ENCODE data around the gene HUNK.

The HUNK gene

GRCh38 chr21:31967334-31967733 is 94.5 kb downstream of the HUNK start:
- DNase-seq, result peak; percentile 4

GRCh38 chr21:31972622-31973021 is 99.8 kb downstream of the HUNK start:
- DNase-seq, result no peak

DNA sequence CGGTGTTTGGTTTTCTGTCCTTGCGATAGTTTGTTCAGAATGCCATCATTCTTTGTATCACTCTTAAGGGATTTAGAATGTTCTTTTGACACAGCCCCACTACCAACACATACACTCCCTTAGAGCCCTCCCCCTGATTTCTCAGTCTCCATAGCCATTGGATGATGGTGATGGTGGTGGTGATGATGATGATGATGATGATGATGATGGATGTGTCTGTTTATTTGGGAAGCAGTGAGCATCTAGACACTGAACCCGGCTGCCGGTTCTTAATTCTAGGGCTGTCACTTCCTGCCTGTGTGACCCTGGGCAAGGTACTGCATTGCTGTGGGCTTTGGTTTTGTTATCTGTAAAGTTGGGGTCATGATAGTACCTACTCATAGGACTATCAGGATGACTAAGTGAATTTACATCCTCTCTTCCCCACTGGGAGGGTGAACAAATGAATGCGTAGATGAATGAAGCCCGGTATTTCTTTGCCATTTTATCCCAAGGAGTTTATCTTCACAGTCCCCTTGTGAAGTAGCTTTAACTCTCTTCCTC is 100.7 kb downstream of the HUNK start:
- DNase-seq, result no peak

DNA sequence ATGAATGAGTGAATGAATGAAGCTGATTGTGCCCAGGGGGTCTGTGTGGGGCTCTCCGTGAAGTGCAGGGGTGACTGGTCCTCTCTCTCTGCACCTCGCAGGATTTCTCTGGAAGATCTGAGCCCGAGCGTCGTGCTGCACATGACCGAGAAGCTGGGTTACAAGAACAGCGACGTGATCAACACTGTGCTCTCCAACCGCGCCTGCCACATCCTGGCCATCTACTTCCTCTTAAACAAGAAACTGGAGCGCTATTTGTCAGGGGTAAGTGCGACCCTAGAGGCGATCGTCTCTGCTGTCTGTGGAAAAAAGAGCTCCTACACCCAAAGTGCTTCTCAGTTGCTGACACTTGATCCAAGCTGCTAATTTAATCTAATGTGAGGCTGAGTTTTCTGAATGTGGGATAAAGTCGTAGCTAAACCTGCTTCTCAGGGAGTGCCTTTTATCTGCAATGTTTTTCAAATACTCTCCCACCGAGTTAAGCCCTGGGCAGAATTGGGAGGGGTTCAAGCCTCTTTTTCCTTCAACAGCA is 101.7 kb downstream of the HUNK start:
- DNase-seq, result no peak

DNA sequence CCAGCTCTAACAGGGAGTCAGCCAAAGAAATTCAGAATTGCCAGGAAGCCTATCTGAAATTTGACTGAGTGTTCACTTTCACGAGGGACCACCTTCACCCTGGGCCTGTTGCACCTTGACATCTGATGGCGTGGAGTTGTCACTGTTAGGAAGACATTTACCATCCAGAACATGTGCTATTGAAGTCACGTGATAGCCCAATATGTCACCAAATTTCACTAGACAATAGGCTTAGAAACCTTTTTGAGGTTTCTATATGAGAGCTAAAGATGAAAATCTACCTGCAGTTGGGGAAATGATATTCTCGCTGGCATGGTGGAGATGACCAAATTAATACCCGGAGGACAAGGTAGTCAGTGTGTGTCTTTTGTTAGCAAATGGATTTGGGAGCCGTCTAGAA is 102.7 kb downstream of the HUNK start:
- no peak for DNase-seq

GRCh38 chr21:31977816-31978215 is 105.0 kb downstream of the HUNK start:
- no peak for DNase-seq

- no peak for DNase-seq
Observed at GRCh38 chr21:31983120-31983519, 110.3 kb downstream of the HUNK start.

- DNase-seq, result no peak
Observed at GRCh38 chr21:31983554-31983953, 110.7 kb downstream of the HUNK start.

- no peak for DNase-seq
Observed at GRCh38 chr21:31985398-31985797, 112.6 kb downstream of the HUNK start.

DNA sequence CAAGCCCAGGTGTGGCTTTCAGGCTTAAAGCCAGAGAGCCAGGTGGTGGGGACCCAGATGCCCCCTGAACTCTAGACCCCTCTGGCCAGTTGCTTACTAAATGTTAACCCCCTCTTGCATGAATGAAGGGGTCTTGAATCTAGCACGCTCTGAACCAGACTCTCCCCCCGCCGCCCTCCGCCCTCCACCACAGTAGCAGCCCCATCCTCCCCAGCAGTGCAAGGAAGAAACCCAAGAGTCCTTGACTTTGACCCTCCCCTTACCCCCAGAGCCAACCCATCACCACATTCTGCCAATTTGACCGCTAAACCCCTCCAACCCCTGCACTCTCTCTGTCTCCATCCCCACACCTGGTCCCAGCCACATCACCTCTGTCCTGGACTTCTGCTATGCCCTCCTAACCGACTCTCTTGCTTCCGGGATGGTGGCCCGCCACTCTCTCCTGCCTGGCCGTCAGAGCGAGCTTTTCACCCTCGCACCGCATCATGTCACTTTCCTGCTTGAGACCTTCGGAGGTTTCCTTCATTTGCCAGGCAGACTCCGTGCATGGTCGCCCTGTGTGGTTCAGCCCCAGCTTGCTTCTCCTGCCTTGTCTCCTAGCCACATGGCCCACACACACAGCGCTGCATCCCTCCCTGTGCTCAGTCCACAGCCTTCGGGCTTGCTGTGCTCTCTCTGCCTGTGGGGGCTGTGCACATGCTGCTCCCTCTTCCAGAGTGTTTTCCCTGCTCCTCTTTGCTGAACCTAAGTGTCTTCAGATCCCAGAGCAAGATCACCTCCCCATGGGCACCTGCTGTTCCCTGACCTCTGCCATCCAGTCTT is 113.4 kb downstream of the HUNK start:
- DNase-seq, result no peak

DNA sequence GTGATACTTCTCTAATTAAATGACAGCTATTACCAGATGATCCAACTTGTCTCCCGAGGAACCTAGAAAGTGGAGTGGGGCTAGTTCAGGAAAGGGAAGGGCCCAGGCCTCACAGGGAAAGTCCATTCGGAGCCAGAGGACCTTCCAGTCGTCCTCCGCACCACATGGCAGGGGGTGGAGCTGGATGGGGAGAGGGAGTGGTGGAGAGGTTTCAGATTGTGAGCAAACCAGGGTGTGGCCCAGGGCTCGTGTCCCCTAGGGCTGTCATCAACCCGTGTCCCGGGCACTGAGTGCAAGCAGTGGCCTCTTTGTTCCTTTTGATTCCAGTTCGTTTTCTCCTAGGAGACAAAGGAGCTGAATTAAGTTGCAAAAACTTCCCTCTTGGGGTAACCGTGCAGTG is 114.9 kb downstream of the HUNK start:
- no peak for DNase-seq

DNA sequence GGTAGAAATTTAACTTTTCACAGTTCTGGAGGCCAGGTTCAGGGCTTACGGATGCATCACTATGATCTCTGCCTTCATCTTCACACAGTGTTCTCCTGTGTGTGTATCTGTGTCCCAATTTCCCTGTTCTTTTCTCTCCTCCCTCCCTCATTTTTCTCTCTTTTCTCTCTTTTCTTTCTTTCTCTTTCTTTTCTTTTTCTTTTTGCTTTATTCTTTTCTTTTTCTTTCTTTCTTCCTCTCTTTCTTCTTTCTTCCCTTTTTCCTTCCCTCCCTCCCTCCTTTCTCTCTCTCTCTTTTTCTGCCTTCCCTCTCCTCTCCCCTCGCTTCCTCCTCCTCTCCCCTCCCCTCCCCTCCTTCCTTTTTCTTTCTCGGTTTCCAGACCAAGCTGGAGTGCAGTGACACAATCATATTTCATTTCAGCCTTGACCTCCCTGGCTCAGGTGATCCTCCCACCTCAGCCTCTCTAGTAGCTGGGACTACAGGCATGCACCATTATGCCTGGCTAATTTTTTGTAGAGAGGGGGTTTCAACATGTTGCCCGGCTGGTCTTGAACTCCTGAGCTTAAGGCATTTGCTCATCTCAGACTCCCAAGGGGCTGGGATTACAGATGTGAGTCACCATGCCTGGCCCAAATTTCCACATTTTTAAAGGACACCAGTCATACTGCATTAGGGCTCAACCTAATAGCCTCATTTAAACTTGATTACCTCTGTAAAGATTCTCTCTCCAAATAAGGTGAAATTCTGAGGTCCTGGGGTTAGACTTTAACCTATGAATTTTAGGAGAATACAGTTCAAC is 115.9 kb downstream of the HUNK start:
- DNase-seq, result no peak

DNA sequence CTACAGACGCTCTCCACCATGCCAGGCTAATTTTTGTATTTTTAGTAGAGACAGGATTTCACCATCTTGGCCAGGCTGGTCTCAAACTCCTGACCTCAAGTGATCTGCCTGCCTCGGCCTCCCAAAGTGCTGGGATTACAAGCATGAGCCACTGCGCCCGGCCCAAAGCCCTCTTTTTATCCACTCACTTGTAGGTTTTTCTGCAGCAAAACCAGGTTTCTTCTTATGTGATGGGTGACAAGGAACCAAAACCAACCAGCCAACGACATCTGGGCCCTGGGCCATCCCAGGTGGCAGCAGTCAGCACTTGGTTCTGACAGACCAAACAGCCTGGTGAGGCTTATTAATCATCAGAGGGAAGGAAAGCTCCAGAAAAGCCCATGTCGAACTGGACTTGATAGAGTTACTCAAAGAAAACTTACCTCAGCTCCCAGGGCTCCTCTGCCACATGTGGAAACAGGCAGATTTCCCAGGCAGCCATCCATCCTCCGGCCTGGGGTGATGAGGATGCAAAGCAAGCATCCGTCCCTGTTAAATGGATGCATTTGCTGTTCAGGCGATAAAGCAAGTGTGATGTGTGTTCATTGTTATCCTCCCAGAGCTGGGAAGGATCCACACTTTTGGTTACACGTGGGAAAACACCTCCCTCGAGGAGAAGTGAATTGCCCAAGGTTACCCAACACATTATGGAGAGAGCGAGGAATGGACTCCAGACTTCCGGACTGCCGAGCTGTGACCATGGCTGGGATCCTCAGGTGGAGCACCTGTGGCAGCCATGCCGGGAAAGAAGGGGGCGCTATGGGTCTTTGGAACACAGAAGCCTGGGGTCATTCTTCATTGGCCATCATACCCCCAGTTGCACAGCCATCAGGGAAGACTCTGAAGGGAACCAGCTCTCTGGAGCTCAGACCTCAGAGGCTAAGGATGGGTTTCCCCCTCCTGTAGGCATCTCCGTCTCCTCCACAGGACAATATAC is 118.8 kb downstream of the HUNK start:
- DNase-seq, result no peak

- no peak for DNase-seq
Observed at GRCh38 chr21:31992391-31992790, 119.6 kb downstream of the HUNK start.

DNA sequence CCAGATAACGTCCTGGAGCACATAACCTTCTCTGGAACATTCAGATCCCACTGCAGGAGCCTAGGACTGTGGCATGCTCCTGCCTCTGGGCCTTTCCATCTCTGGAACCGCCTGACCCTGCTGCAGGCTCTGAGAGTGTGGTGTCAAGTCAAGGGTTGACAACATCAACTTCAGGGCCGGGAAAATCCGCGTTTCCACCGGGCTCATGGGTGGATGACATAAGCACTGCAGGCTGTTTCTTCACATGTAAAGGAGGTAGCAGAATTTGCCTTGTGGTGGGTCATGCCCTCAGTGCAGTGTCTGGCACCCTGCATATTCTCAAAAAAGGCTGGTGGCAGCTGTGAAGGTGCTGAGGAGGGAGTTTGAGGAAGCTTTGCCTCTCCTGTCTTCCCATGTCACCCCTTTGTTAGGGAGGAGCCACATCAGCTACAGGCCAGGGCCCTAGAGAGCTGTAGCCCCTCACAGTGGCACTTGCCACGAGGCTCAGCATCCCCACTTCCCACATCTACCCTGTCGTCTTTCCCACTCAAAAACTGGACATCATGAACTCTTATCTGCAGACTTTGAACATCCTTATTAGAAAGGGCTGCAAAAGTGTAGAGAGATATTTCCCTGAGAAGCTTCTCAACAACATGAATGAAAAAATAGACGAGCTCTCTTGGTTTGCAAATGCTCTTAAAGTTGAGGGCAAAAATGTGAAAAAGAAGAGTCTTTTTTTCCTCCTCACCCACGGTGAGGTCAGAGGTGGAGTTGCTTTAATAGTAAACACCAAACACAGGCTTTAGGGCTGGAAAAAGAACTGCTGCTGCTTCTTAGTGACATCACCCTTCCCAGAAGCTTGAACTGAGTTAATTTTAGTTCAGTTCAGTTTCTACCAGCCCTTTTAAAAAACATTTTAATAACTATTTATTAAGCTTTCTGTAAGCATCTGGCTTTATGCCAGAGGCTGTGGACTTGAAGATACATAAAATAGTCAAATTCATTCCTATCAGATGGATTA is 121.3 kb downstream of the HUNK start:
- no peak for DNase-seq

- no peak for DNase-seq
Observed at GRCh38 chr21:31997191-31997590, 124.4 kb downstream of the HUNK start.

DNA sequence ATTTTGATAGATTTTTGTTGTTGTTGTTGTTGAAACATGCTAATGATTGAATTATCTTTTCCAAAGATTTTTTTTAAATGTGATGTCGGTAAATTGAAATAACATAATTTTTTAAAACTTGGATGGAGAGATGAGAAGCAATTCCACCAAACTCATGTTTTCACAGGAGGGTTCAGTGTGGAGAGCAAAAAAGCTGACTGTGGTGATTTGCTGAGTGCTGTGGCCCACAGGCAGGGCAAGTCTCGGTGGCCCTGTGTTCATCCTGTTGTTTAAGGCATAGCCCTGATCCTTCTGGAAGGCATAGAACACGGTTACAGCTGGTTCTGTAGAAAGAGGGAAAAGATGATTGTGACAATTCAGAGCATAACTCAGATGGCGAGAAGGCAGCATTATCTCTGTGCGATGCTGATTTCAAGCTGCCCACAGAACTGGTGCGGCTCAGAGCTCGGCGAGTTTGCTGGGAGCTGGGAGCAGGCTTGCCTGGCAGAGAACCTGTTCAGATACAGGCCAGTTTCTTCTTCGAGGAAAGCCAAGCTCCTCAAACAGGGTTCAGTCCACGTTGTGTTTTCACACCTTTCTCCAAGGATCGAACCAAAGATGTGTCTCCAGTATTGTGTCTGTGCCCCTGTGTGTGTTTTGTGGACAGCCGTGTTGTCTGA is 127.1 kb downstream of the HUNK start:
- no peak for DNase-seq

DNA sequence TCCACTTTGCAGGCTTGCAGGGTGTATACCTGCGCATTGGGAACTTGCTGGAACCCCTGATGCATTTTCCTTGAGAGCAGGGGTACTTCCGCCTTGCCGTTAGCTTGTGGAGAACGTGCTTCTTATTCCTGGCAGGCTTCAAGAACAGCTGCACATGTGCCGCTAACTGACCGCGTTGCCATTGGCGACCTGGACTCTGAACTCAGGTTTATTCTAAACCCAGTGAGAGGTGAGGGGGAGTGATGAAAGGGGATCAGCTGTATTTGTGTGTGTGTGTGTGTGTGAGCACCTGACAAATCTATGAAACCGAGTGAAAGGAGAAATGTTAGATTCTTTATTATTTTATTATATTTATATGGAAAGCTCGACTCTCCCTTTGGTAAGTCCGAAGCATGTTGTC is 128.6 kb downstream of the HUNK start:
- DNase-seq, result peak; percentile 23

DNA sequence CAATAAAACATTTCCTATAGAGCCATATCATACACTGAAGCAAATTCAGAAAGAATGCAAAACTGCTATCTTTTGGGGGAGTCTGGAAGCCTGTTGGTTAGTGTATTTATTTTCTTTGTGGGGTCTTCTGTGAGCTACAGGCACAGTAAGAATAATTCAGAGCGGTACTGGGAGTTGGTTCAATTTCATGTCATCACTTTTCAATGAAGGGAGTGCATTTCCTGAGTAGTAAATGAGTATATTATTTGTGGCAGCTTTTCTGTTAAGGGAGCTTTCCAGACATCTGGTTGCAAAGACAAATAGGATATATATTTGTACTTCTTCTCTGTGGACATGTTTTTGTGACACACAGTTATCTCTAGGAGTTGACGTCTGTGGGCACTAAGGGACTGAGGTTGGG is 130.6 kb downstream of the HUNK start:
- DNase-seq, result no peak

DNA sequence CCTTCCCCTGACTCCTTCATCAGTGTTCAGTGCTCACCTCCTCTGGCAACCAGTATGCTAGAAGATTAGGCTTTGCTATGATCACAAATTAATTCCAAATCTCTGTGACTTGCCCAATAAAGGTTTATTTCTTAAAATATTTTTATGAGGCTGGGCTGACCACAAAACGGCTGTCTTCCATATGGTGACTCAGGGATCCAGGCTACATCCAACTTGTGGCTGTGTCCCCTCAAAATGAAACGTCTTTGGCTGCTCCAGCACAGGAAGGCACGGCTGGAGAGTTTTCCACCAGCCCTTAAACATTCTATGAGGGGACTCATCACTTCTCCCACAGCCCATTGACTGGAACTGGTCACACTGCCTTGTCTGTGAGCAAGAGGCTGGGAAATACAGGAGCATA is 131.5 kb downstream of the HUNK start:
- DNase-seq, result no peak

DNA sequence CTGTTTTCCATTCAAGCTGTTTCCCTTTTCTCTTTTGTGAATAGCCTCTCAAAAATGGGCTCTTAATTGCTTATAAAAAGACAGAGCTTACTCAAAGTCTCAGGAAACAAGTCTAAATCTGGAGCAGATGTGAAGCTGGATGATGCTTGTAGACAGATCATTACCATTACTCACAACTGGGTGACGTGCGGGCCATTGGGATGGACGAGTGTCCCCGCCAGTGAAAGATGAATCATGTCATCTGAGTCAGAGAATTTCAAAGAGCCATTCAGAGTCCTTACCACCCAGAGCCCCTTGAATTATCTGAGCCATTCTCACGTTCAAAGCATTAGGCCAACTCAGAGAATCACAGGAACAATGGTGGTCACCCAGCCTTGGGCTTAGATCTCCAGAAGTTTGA is 134.6 kb downstream of the HUNK start:
- DNase-seq, result no peak

All from NCI-H146 (cell line).